Neuronal stem cell (in vitro differentiated cells): Measurements from ENCODE around the gene SUPT20HL2.

Source experiments
- DNase-seq: peaks from one replicate; pipeline ENCODE4 v3.0.0-alpha.2; 2013; ENCODE audit warnings: low spot score
- H2AFZ ChIP-seq: one replicate; pipeline ENCODE4 v1.6.1; 2013; ENCODE audit warnings: mild to moderate bottlenecking, low read length, inconsistent platforms
- H2AK5ac ChIP-seq: 2 replicates; pipeline ENCODE4 v1.6.1; 2013; ENCODE audit warnings: low read depth, mild to moderate bottlenecking, inconsistent platforms, low read length, moderate library complexity, mixed read lengths
- H2BK120ac ChIP-seq: 2 replicates; pipeline ENCODE4 v1.6.1; 2013; ENCODE audit warnings: low read depth, mild to moderate bottlenecking, inconsistent platforms, low read length, moderate library complexity, mixed read lengths
- H2BK12ac ChIP-seq: one replicate; pipeline ENCODE4 v1.6.1; 2013; ENCODE audit warnings: low read length, inconsistent platforms
- H2BK15ac ChIP-seq: 2 replicates; pipeline ENCODE4 v1.6.1; 2013; ENCODE audit warnings: mild to moderate bottlenecking, low read length, inconsistent platforms, mixed read lengths
- H2BK5ac ChIP-seq: one replicate; pipeline ENCODE4 v1.6.1; 2013; ENCODE audit warnings: inconsistent platforms, mild to moderate bottlenecking, low read length, moderate library complexity
- H3K14ac ChIP-seq: one replicate; pipeline ENCODE4 v1.6.1; 2013; ENCODE audit warnings: low read length, inconsistent platforms
- H3K18ac ChIP-seq: 2 replicates; pipeline ENCODE4 v1.6.1; 2013; ENCODE audit warnings: low read length, inconsistent platforms
- H3K23ac ChIP-seq: 2 replicates; pipeline ENCODE4 v1.6.1; 2013; ENCODE audit warnings: low read depth, mild to moderate bottlenecking, mixed read lengths, low read length, inconsistent platforms; ENCODE audit not compliant: poor library complexity
- H3K27ac ChIP-seq: replicated peaks from 3 replicates; pipeline ENCODE4 v1.5.1; 2013; ENCODE audit warnings: low read length, inconsistent platforms
- H3K27me3 ChIP-seq, 3 experiments: 2 replicates each; pipeline ENCODE4 v1.6.1; 2013; ENCODE audit warnings: low read length in 3 of 3, mild to moderate bottlenecking in 2 of 3, inconsistent platforms in 1 of 3, low read depth in 1 of 3, mixed read lengths in 1 of 3, moderate library complexity in 1 of 3; ENCODE audit not compliant: control insufficient read depth in 3 of 3, insufficient read depth in 3 of 3
- H3K36me3 ChIP-seq, 2 donors: replicated peaks in 1 of 2; 2 replicates each; pipeline ENCODE4 v1.6.1; 2013; ENCODE audit warnings: low read length in 2 of 2; ENCODE audit not compliant: control insufficient read depth in 2 of 2, insufficient read depth in 2 of 2
- H3K4ac ChIP-seq: 2 replicates; pipeline ENCODE4 v1.6.1; 2013; ENCODE audit warnings: inconsistent platforms, mild to moderate bottlenecking, low read length, moderate library complexity
- H3K4me1 ChIP-seq, 2 donors: 1 replicate in 1 of 2; 2 replicates in 1 of 2; pipeline ENCODE4 v1.6.1; 2013; ENCODE audit warnings: low read length in 2 of 2, low read depth in 1 of 2; ENCODE audit not compliant: control insufficient read depth in 2 of 2, insufficient read depth in 1 of 2
- H3K4me2 ChIP-seq: one replicate; pipeline ENCODE4 v1.6.1; 2013; ENCODE audit warnings: mild to moderate bottlenecking, low read length, inconsistent platforms; ENCODE audit not compliant: insufficient read depth, poor library complexity, severe bottlenecking
- H3K4me3 ChIP-seq, 2 donors: 2 replicates each; pipeline ENCODE4 v1.5.1; 2013; ENCODE audit warnings: low read length in 2 of 2, mild to moderate bottlenecking in 2 of 2, inconsistent platforms in 1 of 2, moderate library complexity in 1 of 2
- H3K79me1 ChIP-seq: one replicate; pipeline ENCODE4 v1.6.1; 2013; ENCODE audit warnings: low read depth, mild to moderate bottlenecking, inconsistent platforms, low read length, moderate library complexity
- H3K9ac ChIP-seq: one replicate; pipeline ENCODE4 v1.6.1; 2013; ENCODE audit warnings: mild to moderate bottlenecking, low read depth, low read length, inconsistent platforms; ENCODE audit not compliant: poor library complexity
- H3K9me3 ChIP-seq, 2 donors: replicated peaks in 1 of 2; 2 replicates each; pipeline versions ENCODE3 to v1.6.1; 2013; ENCODE audit warnings: low read length in 2 of 2, mild to moderate bottlenecking in 2 of 2, inconsistent platforms in 1 of 2, low read depth in 1 of 2, mixed read lengths in 1 of 2, moderate library complexity in 1 of 2; ENCODE audit not compliant: control insufficient read depth in 2 of 2, insufficient read depth in 1 of 2
- H4K8ac ChIP-seq: one replicate; pipeline ENCODE4 v1.6.1; 2013; ENCODE audit warnings: low read depth, mild to moderate bottlenecking, inconsistent platforms, low read length, moderate library complexity
- H4K91ac ChIP-seq: one replicate; pipeline ENCODE4 v1.6.1; 2013; ENCODE audit warnings: low read length, low read depth, mild to moderate bottlenecking, inconsistent platforms; ENCODE audit not compliant: poor library complexity
- WGBS, 2 donors: extraction: QIAGEN DNeasy Blood & Tissue Kit; methylation state at CpG; one replicate each; pipeline ENCODE4 v1.1.7; 2013; ENCODE audit warnings: missing lambda C conversion rate in 2 of 2, mixed read lengths in 1 of 2; ENCODE audit not compliant: insufficient read length in 2 of 2, insufficient replicate concordance in 1 of 2; ENCODE audit errors: extremely low coverage in 2 of 2; 5-methylcytosine and 5-hydroxymethylcytosine counted together

The SUPT20HL2 gene

DNA sequence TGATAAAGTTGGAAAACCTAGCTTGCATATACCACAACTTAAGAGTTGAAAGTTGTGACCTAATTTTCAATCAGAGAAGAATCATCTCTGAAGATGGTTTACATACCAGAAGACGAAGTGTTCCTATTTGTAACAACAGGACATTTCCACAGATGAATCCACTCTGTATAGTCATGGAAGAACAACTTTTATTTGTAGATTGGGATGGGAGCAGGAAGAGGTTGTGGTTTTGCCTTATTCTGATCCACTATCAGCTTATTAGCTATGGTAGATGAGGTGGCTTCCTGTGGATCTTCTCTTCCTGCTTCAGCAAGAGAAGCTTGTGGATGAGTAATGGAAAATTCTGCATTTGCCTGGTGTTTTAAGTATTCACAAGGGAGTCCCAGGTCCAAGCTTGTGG lies 27.9 kb upstream of the SUPT20HL2 start:
- no peak overlapping the region for H2AK5ac ChIP-seq
- no peak overlapping the region for H3K4me2 ChIP-seq
- H3K4me1 ChIP-seq = no peaks in the 10 kb centered on the region
- H3K4me3 ChIP-seq = no peak overlapping the region
- H2BK12ac ChIP-seq = no peak overlapping the region
- H2AFZ ChIP-seq = no peak overlapping the region
- no peak overlapping the region for H3K27ac ChIP-seq
- no peaks in the 10 kb centered on the region for H3K9me3 ChIP-seq
- H3K14ac ChIP-seq = no peak overlapping the region
- no peaks in the 10 kb centered on the region for H3K79me1 ChIP-seq
- H3K9ac ChIP-seq = no peak overlapping the region
- DNase-seq = no peak
- H4K8ac ChIP-seq = no peak overlapping the region
- no peak overlapping the region for H2BK15ac ChIP-seq
- no peak overlapping the region for H2BK5ac ChIP-seq
- no peak overlapping the region for H2BK120ac ChIP-seq
- no peaks in the 10 kb centered on the region for H3K36me3 ChIP-seq
- no peak overlapping the region for H3K23ac ChIP-seq
- no peak overlapping the region for H3K18ac ChIP-seq
- peaks cover 0 to 33% (median 0%) of the 10 kb centered on the region in 3 experiments for H3K27me3 ChIP-seq
- no peak overlapping the region for H3K4ac ChIP-seq
- WGBS, 2 donors = no CpG with 5 or more reads among the region's 1 CpG
- no peak overlapping the region for H4K91ac ChIP-seq

- Histone ChIP-seq H3K14ac (no peak overlapping the region), H3K9me3 (no peaks in the 10 kb centered on the region), H3K18ac (no peak overlapping the region), H3K27me3 (peaks cover 0 to 28% (median 0%) of the 10 kb centered on the region in 3 experiments), H3K36me3 (no peaks in the 10 kb centered on the region), H3K4me1 (no peaks in the 10 kb centered on the region), H2BK15ac (no peak overlapping the region), H4K8ac (no peak overlapping the region), H3K23ac (no peak overlapping the region), H2BK5ac (no peak overlapping the region), H4K91ac (no peak overlapping the region), H3K4ac (no peak overlapping the region), H2AK5ac (no peak overlapping the region), H3K9ac (no peak overlapping the region), H3K4me2 (no peak overlapping the region), H2AFZ (no peak overlapping the region), H3K27ac (no peak overlapping the region), H3K4me3 (no peak overlapping the region), H2BK12ac (no peak overlapping the region), H2BK120ac (no peak overlapping the region), H3K79me1 (no peaks in the 10 kb centered on the region)
- DNase-seq = no peak
- no CpG with 5 or more reads among the region's 2 CpGs for WGBS, 2 donors
Observed at GRCh38 chrX:24340501-24340900, 26.6 kb upstream of the SUPT20HL2 start.

GRCh38 chrX:24339911-24340310 lies 26.0 kb upstream of the SUPT20HL2 start:
- Histone ChIP-seq H3K14ac (no peak overlapping the region), H2BK120ac (no peak overlapping the region), H3K9me3 (no peaks in the 10 kb centered on the region), H3K36me3 (no peaks in the 10 kb centered on the region), H3K18ac (no peak overlapping the region), H3K27ac (no peak overlapping the region), H4K91ac (no peak overlapping the region), H3K9ac (no peak overlapping the region), H2AFZ (no peak overlapping the region), H2AK5ac (no peak overlapping the region), H3K4me1 (no peaks in the 10 kb centered on the region), H3K27me3 (peaks cover 0 to 22% (median 0%) of the 10 kb centered on the region in 3 experiments), H3K4ac (no peak overlapping the region), H3K79me1 (no peaks in the 10 kb centered on the region), H2BK5ac (no peak overlapping the region), H3K4me3 (no peak overlapping the region), H4K8ac (no peak overlapping the region), H3K4me2 (no peak overlapping the region), H2BK12ac (no peak overlapping the region), H3K23ac (no peak overlapping the region), H2BK15ac (no peak overlapping the region)
- DNase-seq = no peak

DNA sequence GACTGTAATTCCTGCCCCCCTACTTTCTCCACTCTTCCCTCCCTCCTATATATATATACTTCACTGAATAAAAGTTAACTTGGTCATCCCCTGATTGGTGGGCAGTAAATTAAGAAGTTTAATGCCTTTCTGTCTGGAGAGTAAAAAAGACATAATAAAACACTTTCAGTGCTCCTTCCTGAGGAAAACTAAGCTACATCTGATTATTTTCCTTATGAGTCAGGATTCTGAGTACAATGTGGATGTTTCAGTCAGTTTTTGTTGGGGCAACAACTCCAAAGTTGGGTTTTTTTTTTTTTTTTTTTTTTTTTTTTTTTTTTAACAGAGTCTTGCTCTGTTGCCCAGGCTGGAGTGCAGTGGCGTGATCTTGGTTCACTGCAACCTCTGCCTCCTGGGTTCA lies 22.0 kb upstream of the SUPT20HL2 start:
- no peak overlapping the region for H3K4me2 ChIP-seq
- no peak for DNase-seq
- no peaks in the 10 kb centered on the region for H3K4me1 ChIP-seq
- no CpG with 5 or more reads among the region's 1 CpG for WGBS, 2 donors
- H3K9me3 ChIP-seq = no peaks in the 10 kb centered on the region
- no peak overlapping the region for H2AFZ ChIP-seq
- H2AK5ac ChIP-seq = no peak overlapping the region
- H3K27me3 ChIP-seq = peaks cover 0 to 7% (median 0%) of the 10 kb centered on the region in 3 experiments
- no peaks in the 10 kb centered on the region for H3K36me3 ChIP-seq
- H2BK120ac ChIP-seq = no peak overlapping the region
- no peak overlapping the region for H3K9ac ChIP-seq
- no peak overlapping the region for H2BK15ac ChIP-seq
- H3K27ac ChIP-seq = no peak overlapping the region
- no peak overlapping the region for H3K14ac ChIP-seq
- no peak overlapping the region for H3K4me3 ChIP-seq
- H3K79me1 ChIP-seq = no peaks in the 10 kb centered on the region
- no peak overlapping the region for H3K4ac ChIP-seq
- no peak overlapping the region for H2BK5ac ChIP-seq
- H4K8ac ChIP-seq = no peak overlapping the region
- no peak overlapping the region for H4K91ac ChIP-seq
- H3K18ac ChIP-seq = no peak overlapping the region
- no peak overlapping the region for H2BK12ac ChIP-seq
- no peak overlapping the region for H3K23ac ChIP-seq
